Amygdala (tissue), 56 donors: ENCODE measurements around the gene OSGIN1.
A peak's percentile ranks its signal among the peaks of the same experiment; 100 is the strongest.

Source experiments
- DNase-seq, 56 donors: peaks; one replicate each; lab custom pipeline; 2025; lab: John Stamatoyannopoulos, UW

OSGIN1 gene

DNA sequence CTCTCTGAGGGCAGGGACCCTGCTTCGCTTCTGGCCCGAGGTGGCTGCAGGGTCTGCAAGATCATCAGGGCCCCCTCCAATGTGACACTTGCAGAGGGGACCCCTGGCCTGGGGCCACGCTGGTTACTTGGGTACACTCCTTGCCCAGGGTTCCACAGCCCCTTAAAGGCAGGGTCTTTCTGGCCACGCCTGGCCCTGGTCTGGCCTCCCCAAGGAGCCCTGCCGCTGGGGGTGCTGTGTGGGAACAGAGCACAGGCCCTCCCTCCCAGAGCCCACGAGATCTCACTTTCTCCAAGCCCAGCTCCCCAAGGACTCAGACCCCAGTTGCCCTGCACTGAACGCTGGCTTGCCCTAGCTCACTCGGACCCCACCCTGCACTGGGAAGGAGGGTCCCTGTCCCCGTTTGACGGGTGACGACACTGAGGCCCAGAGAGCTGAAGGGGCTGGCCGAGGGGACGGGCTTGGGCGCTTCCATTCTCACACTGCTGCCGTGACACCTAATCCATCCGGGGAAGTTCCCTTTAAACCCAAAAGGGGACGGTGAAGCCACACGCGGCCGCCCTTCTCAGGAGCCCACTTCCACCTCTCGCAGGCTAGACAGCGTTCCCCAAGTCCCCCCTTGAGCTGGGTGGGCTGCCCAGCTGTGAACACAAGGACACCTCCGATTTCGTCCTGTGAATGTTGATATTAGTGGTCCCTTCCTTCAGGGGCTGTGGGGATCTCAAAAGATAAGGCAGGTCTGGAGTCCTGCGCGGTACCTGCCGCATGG lies 26.9 kb upstream of the OSGIN1 start:
- peak in 1 of 56 donors; percentile 7 for DNase-seq

DNA sequence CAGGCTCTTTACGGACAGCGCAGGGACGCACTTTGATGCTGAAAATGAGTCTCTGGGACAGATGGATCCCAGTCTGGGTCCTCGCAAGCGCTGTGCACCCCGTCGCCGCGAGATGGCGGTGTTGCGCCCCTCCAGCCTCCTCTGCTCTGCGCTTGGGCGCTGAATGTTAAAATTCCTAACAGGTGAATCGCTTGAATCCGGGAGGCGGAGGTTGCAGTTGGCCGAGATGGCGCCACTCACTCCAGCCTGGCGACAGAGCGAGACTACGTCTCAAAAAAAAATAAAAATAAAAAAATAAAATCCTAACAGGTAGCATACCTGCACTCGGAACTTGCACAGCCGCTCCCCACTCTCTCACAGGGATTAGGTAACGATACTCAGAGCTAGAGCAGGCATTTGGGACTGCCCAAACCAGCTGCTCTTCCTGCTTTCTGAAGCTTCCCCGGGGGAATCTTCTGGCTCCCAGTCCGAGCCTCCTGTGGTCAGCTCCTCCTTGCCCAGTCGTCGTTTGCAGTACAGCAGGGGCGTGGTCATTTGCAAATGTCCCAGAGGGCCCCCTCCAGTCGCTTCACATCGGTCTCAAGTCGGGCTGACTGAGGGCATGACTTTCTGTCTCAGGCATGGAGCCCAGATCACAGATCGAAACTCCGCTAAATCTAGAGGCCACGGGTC lies 26.2 kb upstream of the OSGIN1 start:
- DNase-seq, result peak in 44 of 56 donors; percentile 4 to 79 (median 36)

GRCh38 chr16:83928341-83929055 lies 24.5 kb upstream of the OSGIN1 start:
- DNase-seq, result no peak

DNA sequence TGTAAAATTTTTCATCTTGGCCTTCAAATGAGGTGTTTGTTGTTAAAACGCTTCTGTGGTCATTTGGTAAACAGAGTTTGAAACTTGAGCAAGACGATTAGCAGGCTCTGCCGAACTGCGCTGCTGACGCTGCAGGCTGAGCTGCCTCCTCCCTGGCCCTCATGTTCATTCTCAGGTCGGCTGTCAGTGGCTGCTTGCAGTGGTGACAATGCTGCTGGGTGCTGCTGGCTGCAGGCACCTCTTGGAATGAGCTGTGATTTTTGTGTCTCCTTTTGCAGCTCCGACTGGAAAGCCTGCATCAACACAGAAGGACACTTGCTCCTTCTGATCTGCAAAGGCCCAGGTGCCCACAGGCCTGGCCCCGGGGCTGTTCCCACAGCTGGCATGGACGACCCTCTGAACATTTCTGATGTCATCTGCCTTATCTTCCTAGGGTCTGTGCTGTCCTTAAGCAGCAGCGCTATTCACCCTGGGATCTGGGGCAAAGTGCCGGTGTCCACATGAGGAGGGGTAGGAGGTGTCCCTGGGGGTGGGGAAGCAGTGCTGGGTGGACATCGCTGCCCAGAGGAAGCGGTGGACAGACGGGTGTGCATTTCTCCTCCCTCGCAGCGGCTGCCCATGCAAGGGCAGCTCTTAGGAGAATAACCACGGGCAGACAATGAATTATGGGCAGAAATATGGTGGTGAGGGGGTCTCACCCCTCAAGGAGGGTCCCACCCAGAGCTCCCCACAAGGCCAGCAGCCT lies 23.1 kb upstream of the OSGIN1 start:
- no peak for DNase-seq

- DNase-seq, result no peak
These were observed 22.1 kb upstream of the OSGIN1 start for GRCh38 chr16:83930730-83931500.

DNA sequence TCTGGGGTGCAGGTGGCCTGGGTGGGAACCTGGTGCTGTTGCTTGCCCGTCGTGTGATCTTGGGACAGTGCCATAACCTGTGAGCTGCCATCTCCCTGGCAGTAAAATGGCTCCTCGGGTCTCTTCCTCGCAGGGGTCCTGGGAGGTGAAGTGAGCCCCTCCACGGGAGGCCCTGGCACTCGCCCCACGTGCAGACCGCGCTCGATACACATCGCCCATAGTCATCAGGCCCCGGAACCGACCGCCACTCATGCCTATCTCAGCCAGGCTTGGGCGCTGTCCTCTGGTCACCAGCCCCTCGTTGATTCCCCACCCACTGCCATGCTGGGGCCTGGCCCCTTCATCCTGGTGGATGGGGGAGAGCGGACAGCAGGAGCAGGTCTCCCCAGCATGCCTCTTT lies 21.5 kb upstream of the OSGIN1 start:
- DNase-seq, result no peak

DNA sequence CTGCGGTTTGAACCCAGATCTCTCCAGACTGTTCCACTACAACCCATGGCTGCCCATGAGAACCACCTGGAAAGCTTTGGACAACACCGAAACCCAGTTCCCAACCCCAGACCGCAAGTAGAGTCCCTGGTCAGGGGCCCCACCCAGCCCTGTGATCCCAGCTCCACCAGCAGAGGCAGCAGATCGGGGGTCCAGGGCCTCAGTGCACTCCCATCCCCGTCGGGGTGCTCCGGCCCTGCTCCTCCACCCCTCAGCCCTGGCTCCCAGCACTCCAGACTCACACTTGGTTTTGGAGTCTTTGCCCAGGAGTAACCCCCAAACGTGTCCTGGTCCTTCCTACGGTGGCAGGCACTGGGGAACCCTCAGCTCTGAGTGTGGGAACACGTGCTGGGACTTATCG lies 20.7 kb upstream of the OSGIN1 start:
- DNase-seq, result no peak

DNA sequence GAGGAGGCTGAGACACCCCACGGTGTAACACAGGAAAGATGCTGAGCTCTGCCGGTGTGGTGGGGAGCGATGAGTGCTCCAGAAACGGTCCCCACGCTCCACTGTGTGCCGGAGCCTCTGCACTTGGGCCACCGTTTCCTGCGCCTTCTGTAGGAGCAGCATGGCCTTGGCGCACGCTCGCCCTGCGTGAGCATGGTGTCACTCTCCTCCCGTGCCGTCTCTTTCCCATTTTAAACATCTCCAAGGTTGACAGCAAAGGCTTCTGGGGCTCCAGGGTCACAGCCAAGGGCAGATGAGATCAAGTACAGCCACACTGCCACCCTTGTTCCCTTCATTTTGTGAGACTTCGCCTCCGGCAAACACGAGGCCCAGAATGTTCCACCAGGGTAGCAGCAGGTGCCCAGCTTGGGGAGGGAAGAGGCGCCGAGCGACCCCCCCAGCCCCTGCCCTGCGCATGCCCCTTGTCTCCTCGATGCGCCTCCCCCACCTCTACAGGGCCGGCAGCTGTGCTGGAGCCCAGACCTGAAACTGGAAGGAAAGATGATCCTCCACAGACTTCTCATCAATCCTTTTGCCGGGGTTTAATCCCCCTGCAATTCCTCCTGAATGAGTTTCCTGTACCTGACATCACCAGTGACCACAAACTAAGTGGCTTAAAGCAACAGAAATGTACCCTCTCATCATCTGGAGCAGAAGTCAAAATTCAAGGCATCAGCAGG lies 19.9 kb upstream of the OSGIN1 start:
- no peak for DNase-seq

GRCh38 chr16:83933885-83934683 lies 19.0 kb upstream of the OSGIN1 start:
- peak in 17 of 56 donors; percentile 9 to 53 (median 29) for DNase-seq

GRCh38 chr16:83934684-83934977 lies 18.4 kb upstream of the OSGIN1 start:
- no peak for DNase-seq

DNA sequence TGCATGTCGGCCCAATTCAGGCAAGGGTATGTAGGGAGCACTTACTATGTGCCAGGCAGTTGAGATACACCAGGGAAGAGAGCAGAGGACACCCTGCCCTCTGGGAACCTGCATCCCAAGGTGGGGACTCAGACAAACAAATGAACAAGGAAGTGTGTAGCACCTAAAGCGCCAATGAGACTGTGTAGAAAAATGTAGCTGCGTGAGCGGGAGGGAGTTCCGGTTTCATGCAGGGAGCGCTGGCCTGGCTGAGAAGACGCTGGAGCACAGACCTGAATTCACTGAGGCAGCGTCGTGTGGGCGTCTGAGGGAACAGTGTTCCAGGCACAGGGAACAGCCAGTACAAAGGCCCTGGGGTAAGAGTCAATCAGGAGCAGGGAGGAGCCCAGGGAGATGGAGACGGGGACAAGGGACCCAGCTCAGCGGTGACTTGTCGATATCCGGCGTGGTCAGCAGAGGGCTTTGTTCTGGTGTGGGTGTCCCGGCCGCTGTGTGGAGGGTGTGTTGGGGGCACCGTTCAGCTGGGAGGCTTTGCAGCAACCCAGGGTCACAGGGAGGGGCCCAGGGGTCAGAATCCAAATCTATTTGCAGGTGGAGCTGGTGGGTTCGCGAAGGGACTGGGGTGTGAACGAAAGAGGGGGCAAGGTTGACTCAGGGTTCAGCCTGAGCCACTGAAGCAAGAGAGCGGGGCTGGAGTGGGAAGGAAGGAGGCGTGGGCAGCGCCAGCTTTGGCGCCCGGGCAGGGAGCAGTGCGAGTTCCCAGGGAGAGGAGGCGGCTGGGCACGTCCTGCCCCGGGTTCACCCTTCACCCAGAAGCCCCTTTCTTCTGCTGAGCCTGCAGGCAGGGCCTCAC lies 17.8 kb upstream of the OSGIN1 start:
- no peak for DNase-seq

GRCh38 chr16:83935858-83936255 lies 17.2 kb upstream of the OSGIN1 start:
- DNase-seq, result no peak

DNA sequence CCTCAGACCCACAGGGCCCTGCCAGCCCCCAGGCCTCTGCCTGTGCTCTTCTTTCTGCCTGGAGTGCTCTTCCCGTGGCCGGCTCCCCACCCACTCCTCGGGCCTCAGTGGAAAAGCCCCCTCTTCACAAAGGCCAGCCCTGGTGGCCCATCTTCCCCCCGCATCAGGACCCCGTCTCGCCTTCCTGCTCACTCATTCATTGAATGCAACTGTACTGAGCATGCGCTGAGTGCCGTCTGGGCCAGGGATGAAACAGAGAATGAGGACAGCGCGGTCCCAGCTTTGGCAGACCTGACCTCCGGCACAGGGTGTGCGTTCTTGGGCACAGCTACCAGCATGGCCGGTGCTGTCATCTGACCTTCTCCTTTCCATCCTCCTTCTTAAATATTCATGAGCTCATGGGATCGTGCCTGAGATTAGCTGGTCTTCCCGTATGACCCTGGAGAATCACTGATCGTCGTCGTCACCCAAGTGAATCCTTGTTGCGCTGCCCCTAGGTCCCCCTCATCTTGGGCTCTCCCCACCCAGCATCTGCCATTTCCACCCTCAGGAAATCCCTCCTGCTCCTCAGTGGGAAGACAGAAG lies 16.4 kb upstream of the OSGIN1 start:
- no peak for DNase-seq

GRCh38 chr16:83937267-83937666 lies 15.8 kb upstream of the OSGIN1 start:
- no peak for DNase-seq

- DNase-seq, result no peak
These were observed 14.8 kb upstream of the OSGIN1 start for GRCh38 chr16:83937922-83938885.

- no peak for DNase-seq
These were observed 13.7 kb upstream of the OSGIN1 start for GRCh38 chr16:83939266-83939855.
